ENCODE measurements around the gene BCKDHA.

DNA sequence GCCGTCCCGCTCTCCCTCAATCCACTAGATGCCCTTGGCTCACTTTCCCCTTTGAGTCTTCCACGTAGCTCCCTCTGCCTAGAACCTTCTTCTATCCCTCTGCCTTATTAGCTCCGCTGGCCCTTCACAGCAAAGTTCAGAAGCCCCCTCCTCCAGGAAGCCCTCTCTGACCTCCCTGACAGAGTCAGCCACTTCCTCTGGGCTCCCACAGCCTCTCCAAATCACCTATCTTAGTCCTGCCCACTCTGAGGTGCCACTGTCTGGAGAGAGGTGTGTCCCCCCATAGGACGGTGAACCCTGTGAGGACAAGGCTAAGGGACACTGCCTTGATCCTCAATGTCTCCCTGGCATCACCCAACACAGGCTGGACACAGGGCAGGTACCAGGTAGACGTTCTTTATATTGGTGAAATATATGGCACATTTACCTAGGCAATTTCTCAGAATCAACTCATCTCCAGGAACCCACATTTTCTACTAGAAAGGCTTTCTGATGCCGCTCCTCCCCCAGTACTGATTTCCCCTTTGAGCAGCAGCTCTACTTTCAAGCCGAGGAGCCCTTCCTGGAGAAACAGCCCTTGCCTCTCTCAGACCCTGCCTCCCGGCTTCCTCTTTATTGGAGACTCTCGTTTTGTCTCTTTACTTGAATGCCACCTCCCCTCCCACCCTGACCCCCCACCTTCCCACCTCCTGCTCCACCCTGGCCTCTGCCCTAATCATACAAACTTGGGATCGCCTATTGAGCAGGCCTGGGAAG is 40.5 kb upstream of the BCKDHA start:
- no peak for TF ChIP-seq POLR2A (IDR thresholded peaks at IDR 0.05; ENCODE audit: low read length)
- no peak for TF ChIP-seq GATA1 (IDR thresholded peaks at IDR 0.05; ENCODE audit: low read depth, low read length)
